GM06990 (cell line): ENCODE measurements around the gene UFL1.

Experiments used
- DNase-seq: peaks from one replicate; pipeline ENCODE4 v3.0.0-alpha.2; 2011; ENCODE audit not compliant: insufficient read length; ENCODE audit errors: extremely low read depth
- H3K27me3 ChIP-seq: replicated peaks from 2 replicates; pipeline ENCODE4 v1.6.0; 2011; ENCODE audit warnings: low read length; ENCODE audit not compliant: control insufficient read depth, insufficient read depth
- H3K36me3 ChIP-seq: 2 replicates; pipeline ENCODE4 v1.5.1; 2011; ENCODE audit warnings: low read length; ENCODE audit not compliant: control insufficient read depth, insufficient read depth
- H3K4me3 ChIP-seq: replicated peaks from 2 replicates; pipeline ENCODE4 v1.5.1; 2011; ENCODE audit warnings: low read depth, mild to moderate bottlenecking, control low read depth, low read length
- TF ChIP-seq, protein P1 (sequence below): IDR thresholded peaks from 2 replicates; pipeline ENCODE4 v1.5.1; 2011; ENCODE audit warnings: low read length, control low read depth, mild to moderate bottlenecking, inconsistent platforms; ENCODE audit not compliant: insufficient read depth, poor library complexity, severe bottlenecking

The UFL1 gene

GRCh38 chr6:96505363-96505762, 16.2 kb upstream of the UFL1 start:
- H3K36me3 ChIP-seq = no peaks in the 10 kb centered on the region
- H3K4me3 ChIP-seq = no peak overlapping the region
- TF ChIP-seq, protein P1, sequence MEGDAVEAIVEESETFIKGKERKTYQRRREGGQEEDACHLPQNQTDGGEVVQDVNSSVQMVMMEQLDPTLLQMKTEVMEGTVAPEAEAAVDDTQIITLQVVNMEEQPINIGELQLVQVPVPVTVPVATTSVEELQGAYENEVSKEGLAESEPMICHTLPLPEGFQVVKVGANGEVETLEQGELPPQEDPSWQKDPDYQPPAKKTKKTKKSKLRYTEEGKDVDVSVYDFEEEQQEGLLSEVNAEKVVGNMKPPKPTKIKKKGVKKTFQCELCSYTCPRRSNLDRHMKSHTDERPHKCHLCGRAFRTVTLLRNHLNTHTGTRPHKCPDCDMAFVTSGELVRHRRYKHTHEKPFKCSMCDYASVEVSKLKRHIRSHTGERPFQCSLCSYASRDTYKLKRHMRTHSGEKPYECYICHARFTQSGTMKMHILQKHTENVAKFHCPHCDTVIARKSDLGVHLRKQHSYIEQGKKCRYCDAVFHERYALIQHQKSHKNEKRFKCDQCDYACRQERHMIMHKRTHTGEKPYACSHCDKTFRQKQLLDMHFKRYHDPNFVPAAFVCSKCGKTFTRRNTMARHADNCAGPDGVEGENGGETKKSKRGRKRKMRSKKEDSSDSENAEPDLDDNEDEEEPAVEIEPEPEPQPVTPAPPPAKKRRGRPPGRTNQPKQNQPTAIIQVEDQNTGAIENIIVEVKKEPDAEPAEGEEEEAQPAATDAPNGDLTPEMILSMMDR = no peak
- H3K27me3 ChIP-seq = no peaks in the 10 kb centered on the region
- no peak for DNase-seq

- Histone ChIP-seq H3K27me3 (no peaks in the 10 kb centered on the region), H3K36me3 (no peaks in the 10 kb centered on the region), H3K4me3 (no peak overlapping the region)
- no peak for DNase-seq
- TF ChIP-seq, protein P1 = no peak
Observed at GRCh38 chr6:96509281-96509680, 12.3 kb upstream of the UFL1 start.

DNA sequence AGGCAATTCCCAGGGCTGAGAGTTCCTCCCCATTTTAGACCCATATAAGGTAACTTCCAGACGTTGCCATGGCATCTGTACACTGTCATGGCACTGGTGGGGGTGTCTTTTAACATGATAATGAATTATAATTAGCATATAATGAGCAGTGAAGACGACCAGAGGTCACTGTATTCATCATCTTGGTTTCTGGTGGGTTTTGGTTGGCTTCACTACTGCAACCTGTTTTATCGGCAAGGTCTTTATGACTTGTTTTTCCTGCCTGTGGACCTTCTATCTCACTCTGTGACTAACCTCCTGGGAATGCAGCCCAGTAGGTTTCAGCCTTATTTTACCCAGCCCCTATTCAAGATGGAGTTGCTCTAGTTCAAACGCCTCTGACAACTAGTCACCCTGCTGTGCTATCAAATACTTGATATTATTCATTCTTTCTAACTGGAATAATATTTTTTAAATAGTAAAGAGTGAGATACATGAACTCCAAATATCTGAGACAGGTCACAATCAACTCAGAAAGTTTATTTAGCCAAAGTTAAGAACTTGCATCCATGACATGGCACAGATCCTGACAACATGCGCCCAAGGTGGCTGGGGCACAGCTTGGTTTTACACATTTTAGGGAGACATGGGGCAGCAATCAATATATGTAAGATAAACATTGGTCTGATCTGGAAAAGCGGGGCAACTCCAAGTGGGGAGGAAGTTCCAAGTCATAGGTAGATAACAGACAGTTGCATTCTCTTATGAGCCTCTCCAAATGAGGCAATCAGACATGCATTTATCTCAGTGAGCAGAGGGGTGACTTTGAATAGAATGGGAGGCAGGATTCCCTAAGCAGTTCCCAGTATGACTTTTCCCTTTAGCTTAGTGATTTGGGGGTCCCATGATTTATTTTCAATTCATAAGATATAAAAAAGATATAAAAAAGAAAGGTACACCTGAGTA, 1.2 kb upstream of the UFL1 start:
- Histone ChIP-seq H3K4me3 (peak overlapping the region; percentile 86), H3K36me3 (no peaks in the 10 kb centered on the region), H3K27me3 (no peaks in the 10 kb centered on the region)
- no peak for DNase-seq
- TF ChIP-seq, protein P1 = no peak

GRCh38 chr6:96521306-96521643, 331 bp upstream of the UFL1 start:
- Histone ChIP-seq H3K27me3 (no peaks in the 10 kb centered on the region), H3K36me3 (no peaks in the 10 kb centered on the region), H3K4me3 (peak overlapping the region; percentile 86)
- DNase-seq = no peak
- TF ChIP-seq, protein P1 = no peak

DNA sequence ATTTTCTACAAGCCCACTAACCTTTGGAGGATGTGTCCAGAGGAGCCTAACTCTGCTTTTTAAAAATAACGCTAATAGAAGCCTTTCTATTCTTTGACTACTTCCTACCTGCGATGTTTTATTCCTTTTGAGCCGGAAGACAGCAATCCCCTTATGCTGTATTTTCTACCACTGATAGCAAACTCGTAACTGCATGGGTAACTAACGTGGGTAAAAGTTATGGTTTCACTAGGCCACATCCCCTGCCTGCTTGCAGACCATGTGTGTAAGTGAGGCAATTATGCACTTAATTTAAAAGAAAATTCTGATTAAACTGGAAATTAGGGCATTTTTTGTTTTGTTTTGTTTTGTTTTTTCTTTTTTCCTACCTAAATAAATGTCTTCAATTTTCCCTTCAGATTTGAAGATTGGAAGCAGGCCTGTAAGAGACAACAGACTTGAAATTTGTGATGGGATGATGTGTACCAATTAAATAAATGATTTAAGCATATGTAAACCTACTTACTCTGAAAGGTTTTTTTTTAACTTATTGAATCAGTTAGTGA, 931 bp downstream of the UFL1 start:
- DNase-seq = peak; percentile 16
- TF ChIP-seq, protein P1 = no peak
- Histone ChIP-seq H3K27me3 (no peaks in the 10 kb centered on the region), H3K4me3 (peak overlapping the region; percentile 86), H3K36me3 (no peaks in the 10 kb centered on the region)

- DNase-seq = no peak
- H3K36me3 ChIP-seq = peaks cover 8% of the 10 kb centered on the region
- TF ChIP-seq, protein P1 = no peak
Observed at GRCh38 chr6:96528193-96528592, 6.6 kb downstream of the UFL1 start.

More at GRCh38 chr6:96528193-96528592, 6.6 kb downstream of the UFL1 start:
- Histone ChIP-seq H3K4me3 (no peak overlapping the region), H3K27me3 (no peaks in the 10 kb centered on the region)
